GM12878 (cell line): ENCODE data around the gene EOMES. TPM values are rescaled to one million over a fixed set of nuclear protein-coding genes. Genes with fewer than 3 reads are reported as not detected.
A peak's percentile ranks its signal among the peaks of the same experiment; 100 is the strongest.

ENCODE experiments used
- ATF2 ChIP-seq: IDR thresholded peaks from 2 replicates; pipeline ENCODE4 v1.6.1; 2012; ENCODE audit warnings: low read length, inconsistent platforms
- CHD4 ChIP-seq: fragments of 200-600 bp; sonication (generic); IDR thresholded peaks from 2 replicates; pipeline ENCODE4 v1.6.1; 2016; ENCODE audit warnings: mild to moderate bottlenecking
- CREB1 ChIP-seq: IDR thresholded peaks from 2 replicates; pipeline ENCODE4 v1.6.1; 2012; ENCODE audit warnings: low read depth, mild to moderate bottlenecking, inconsistent platforms
- E4F1 ChIP-seq: fragments of 450-650 bp; IDR thresholded peaks from 2 replicates; pipeline ENCODE4 v1.6.1; 2018; ENCODE audit warnings: borderline replicate concordance, mild to moderate bottlenecking; ENCODE audit not compliant: partially characterized antibody
- EED ChIP-seq: sonication (generic); IDR thresholded peaks from 2 replicates; pipeline ENCODE4 v1.6.1; 2016; ENCODE audit warnings: antibody characterized with exemption, low read depth
- ETV6 ChIP-seq, 2 experiments: fragments of 450-650 bp in 1 of 2; IDR thresholded peaks in 1 of 2; conservative IDR thresholded peaks in 1 of 2; 2 replicates each; pipeline ENCODE4 v1.6.1; 2014; ENCODE audit warnings: antibody characterized with exemption in 1 of 2, borderline replicate concordance in 1 of 2, low read depth in 1 of 2, mild to moderate bottlenecking in 1 of 2, moderate library complexity in 1 of 2
- GATAD2B ChIP-seq: fragments of 450-650 bp; conservative IDR thresholded peaks from 2 replicates; pipeline ENCODE4 v1.6.1; 2017; ENCODE audit warnings: low read depth, mild to moderate bottlenecking, moderate library complexity
- HDAC6 ChIP-seq: fragments of 200-600 bp; sonication (generic); IDR thresholded peaks from one replicate; pipeline ENCODE4 v1.8.0; 2017; ENCODE audit warnings: antibody characterized with exemption; ENCODE audit not compliant: unreplicated experiment
- IRF4 ChIP-seq: IDR thresholded peaks from 2 replicates; pipeline ENCODE4 v1.6.1; 2011; ENCODE audit warnings: low read depth, low read length
- LARP7 ChIP-seq: fragments of 450-650 bp; IDR thresholded peaks from 2 replicates; pipeline ENCODE4 v1.6.1; 2017; ENCODE audit warnings: mild to moderate bottlenecking
- MEF2B ChIP-seq: fragments of 450-650 bp; IDR thresholded peaks from 2 replicates; pipeline ENCODE4 v1.6.1; 2018; ENCODE audit warnings: mild to moderate bottlenecking, moderate library complexity; ENCODE audit not compliant: partially characterized antibody, poor library complexity, severe bottlenecking
- MTA3 ChIP-seq: IDR thresholded peaks from 2 replicates; pipeline ENCODE4 v1.6.1; 2012; ENCODE audit warnings: low read length, inconsistent platforms, borderline replicate concordance
- NFYB ChIP-seq: IDR thresholded peaks from 2 replicates; pipeline ENCODE4 v1.6.1; 2011; ENCODE audit warnings: low read depth, mild to moderate bottlenecking, low read length, improper control_type of control experiment, moderate library complexity; ENCODE audit not compliant: insufficient read depth
- NR2C1 ChIP-seq: fragments of 450-650 bp; IDR thresholded peaks from 2 replicates; pipeline ENCODE4 v1.6.1; 2017; ENCODE audit warnings: antibody characterized with exemption, mild to moderate bottlenecking, moderate library complexity
- PAX5 ChIP-seq: IDR thresholded peaks from 2 replicates; pipeline ENCODE4 v1.6.1; 2011; ENCODE audit warnings: low read depth, low read length, borderline replicate concordance
- PBX3 ChIP-seq: IDR thresholded peaks from 2 replicates; pipeline ENCODE4 v1.6.1; 2011; ENCODE audit warnings: mild to moderate bottlenecking, low read depth, low read length, moderate library complexity; ENCODE audit not compliant: insufficient replicate concordance
- PML ChIP-seq: IDR thresholded peaks from 2 replicates; pipeline ENCODE4 v1.6.1; 2012; ENCODE audit warnings: low read length, inconsistent platforms
- SIN3A ChIP-seq: IDR thresholded peaks from 2 replicates; pipeline ENCODE4 v1.6.1; 2012; ENCODE audit warnings: low read depth, low read length, improper control_type of control experiment
- STAT3 ChIP-seq: IDR thresholded peaks from 2 replicates; pipeline ENCODE4 v1.6.1; 2011; ENCODE audit warnings: low read depth, low read length, improper control_type of control experiment
- polyA plus RNA-seq, 11 experiments: library from polyadenylated mRNA; depleted of rRNA in 4 of 11; unstranded in 6 of 11; stranded (reverse) in 5 of 11; fragments of >200 nt; fragmentation: Nextera tagmentation in 4 of 11; fragmentation: Illumina TruSeq in 1 of 11; extraction: Ambion mirVana in 4 of 11; extraction: Trizol in 1 of 11; gene quantifications; 1 replicate in 1 of 11; 2 replicates in 10 of 11; pipeline versions ENCODE4 v1.2.1 to v1.2.3, GENCODE V29; 2011 to 2016; ENCODE audit warnings: inconsistent platforms in 2 of 11, missing spikeins in 2 of 11, low read depth in 1 of 11
- total RNA-seq, 4 experiments: library from RNA; depleted of rRNA in 3 of 4; stranded (reverse); fragments of >200 nt in 3 of 4; fragmentation: Illumina TruSeq in 1 of 4; extraction: Trizol in 1 of 4; gene quantifications; 2 replicates each; pipeline versions ENCODE4 v1.2.1 to v1.2.3, GENCODE V29; 2013 to 2021
- TF ChIP-seq, protein P1 (sequence below), 3 experiments: IDR thresholded peaks in 2 of 3; conservative IDR thresholded peaks in 1 of 3; 2 replicates each; pipeline ENCODE4 v1.5.1; 2011; ENCODE audit warnings: low read depth in 3 of 3, low read length in 3 of 3, mild to moderate bottlenecking in 3 of 3, control low read depth in 2 of 3, moderate library complexity in 2 of 3, inconsistent platforms in 1 of 3, mixed read lengths in 1 of 3; ENCODE audit not compliant: control insufficient read depth in 2 of 3, insufficient read depth in 1 of 3; ENCODE audit errors: extremely low read depth in 1 of 3

EOMES gene
- total and polyA plus RNA-seq, 10 of the 15 experiments (the other 5 are each of a cell fraction or from before 2014, with no cell fraction given): 1.5 to 178 (median 4.5) TPM

GRCh38 chr3:27721717-27722564 lies at the start of gene EOMES (continued):
- TF ChIP-seq, protein P1, sequence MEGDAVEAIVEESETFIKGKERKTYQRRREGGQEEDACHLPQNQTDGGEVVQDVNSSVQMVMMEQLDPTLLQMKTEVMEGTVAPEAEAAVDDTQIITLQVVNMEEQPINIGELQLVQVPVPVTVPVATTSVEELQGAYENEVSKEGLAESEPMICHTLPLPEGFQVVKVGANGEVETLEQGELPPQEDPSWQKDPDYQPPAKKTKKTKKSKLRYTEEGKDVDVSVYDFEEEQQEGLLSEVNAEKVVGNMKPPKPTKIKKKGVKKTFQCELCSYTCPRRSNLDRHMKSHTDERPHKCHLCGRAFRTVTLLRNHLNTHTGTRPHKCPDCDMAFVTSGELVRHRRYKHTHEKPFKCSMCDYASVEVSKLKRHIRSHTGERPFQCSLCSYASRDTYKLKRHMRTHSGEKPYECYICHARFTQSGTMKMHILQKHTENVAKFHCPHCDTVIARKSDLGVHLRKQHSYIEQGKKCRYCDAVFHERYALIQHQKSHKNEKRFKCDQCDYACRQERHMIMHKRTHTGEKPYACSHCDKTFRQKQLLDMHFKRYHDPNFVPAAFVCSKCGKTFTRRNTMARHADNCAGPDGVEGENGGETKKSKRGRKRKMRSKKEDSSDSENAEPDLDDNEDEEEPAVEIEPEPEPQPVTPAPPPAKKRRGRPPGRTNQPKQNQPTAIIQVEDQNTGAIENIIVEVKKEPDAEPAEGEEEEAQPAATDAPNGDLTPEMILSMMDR (IDR thresholded peaks at IDR 0.05 in 2 of 3, conservative IDR thresholded peaks at IDR 0.05 in 1 of 3; ENCODE audit: control insufficient read depth in 2 of 3, extremely low read depth in 1 of 3, insufficient read depth in 1 of 3, low read depth in 3 of 3, low read length in 3 of 3): peak; percentile 10 to 61 (median 52); a peak in 5 of 6 replicates
- TF ChIP-seq SIN3A (no peak), PBX3 (no peak), NR2C1 (no peak; the same call in 1 of the 2 replicates), PAX5 (no peak), CREB1 (no peak), ETV6 (conservative IDR thresholded peaks at IDR 0.05 in 1 of 2, IDR thresholded peaks at IDR 0.05 in 1 of 2; ENCODE audit: borderline replicate concordance in 1 of 2, low read depth in 1 of 2) (no peak), NFYB (no peak), E4F1 (no peak), MTA3 (no peak), HDAC6 (peak; percentile 99), GATAD2B (peak; percentile 95), ATF2 (no peak), LARP7 (peak; percentile 81; the same call in 1 of the 2 replicates), PML (no peak), EED (no peak), MEF2B (peak; percentile 32), STAT3 (no peak), IRF4 (no peak), CHD4 (no peak)
